Uterus (tissue), 2 donors: ENCODE data around the gene UQCR10.

Experiments used
- CTCF ChIP-seq, 4 experiments: fragments of 200-600 bp in 2 of 4; fragments of 450-650 bp in 2 of 4; sonication (generic) in 2 of 4; IDR thresholded peaks; one replicate each; pipeline ENCODE4 v1.5.1; 2016 to 2019; ENCODE audit warnings: antibody characterized with exemption in 4 of 4, mild to moderate bottlenecking in 2 of 4, moderate library complexity in 1 of 4
- POLR2A ChIP-seq, 2 donors: fragments of 450-650 bp; IDR thresholded peaks; one replicate each; pipeline ENCODE4 v1.6.1; 2016; ENCODE audit warnings: antibody characterized with exemption in 2 of 2, mild to moderate bottlenecking in 1 of 2, moderate library complexity in 1 of 2

GRCh38 chr22:29742326-29742725, 24.8 kb upstream of the UQCR10 start:
- TF ChIP-seq CTCF (IDR thresholded peaks at IDR 0.05) (no peak), POLR2A (IDR thresholded peaks at IDR 0.05) (no peak)
